NCI-H146 treated with DMSO at 0.1 percent for 48 hours (cell line): Measurements from ENCODE around the gene SARS2.

ENCODE experiments used
- DNase-seq: peaks from one replicate; lab custom pipeline; 2025; ENCODE audit not compliant: unreplicated experiment; lab: John Stamatoyannopoulos, UW

The SARS2 gene

GRCh38 chr19:38868551-38868950 lies 62.0 kb downstream of the SARS2 start:
- no peak for DNase-seq

DNA sequence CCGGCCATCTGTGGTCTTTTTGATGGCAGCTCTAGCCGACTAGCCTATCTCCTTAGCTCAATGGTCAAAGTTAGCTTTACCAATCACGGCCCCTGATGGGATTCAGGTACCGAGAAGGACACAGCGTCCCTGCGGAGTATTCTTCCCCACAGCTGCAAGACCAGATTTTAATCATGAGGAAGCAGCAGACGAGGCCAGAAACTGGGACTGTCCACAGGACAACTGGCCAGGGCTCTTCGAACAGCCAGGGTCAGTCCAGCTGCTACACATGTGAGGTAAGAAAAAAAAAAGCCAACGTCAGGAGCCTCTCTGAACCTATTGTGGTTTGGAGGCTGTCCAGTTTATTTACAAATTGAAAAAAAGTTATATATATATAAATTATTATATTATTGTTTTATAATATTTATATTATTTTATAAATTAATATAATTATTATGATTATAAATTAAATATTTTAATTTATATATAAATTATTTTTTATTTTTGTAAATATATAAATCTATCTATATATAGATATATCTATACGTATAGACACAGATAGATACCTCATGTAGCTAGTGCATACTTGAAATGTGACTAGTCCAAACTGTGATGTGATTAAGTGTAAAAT lies 63.3 kb downstream of the SARS2 start:
- DNase-seq, result no peak
